Stimulated activated CD8-positive, alpha-beta memory T cell treated with anti-CD3 and anti-CD28 coated beads, Interleukin-15, amount 100 ng/mL, for 24 hours (primary cell): ENCODE data around the gene FKTN.
"Not testable (repeated sequence)": the region's sequence is repeated elsewhere in the genome, so short reads cannot be mapped to it uniquely, and the experiment has no call there.

Experiments used
- DNase-seq: peaks from one replicate; pipeline ENCODE4 v3.0.0-alpha.2; 2020; ENCODE audit warnings: low read depth

FKTN gene

GRCh38 chr9:105557804-105558610, at the start of gene FKTN:
Gene FKTN (plus strand): TSS chr9:105558131. CDS start chr9:105575033, 16,902 bp downstream.
- peak; percentile 48 for DNase-seq

DNA sequence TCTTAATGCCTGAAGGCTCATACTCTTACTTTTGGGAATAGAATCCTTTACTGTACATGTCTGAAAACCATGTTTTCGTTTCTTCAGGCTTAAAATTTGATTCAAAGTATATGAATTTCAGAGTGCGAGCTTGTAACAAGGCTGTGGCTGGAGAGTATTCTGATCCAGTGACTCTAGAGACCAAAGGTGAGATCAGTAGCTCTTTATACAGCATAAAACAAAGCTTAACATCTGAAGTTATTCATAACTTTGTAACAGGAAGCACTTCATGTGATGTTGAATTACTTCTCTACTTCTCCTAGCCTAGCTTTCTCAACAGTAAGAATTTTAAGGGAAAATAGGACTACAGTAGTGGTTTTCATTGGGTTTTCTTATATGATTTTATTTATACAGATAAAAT, 49.4 kb upstream of the FKTN start:
- DNase-seq, result no peak

GRCh38 chr9:105510024-105510423, 47.9 kb upstream of the FKTN start:
- no peak for DNase-seq

- DNase-seq, result no peak
These were observed 46.5 kb upstream of the FKTN start for GRCh38 chr9:105511446-105511845.

DNA sequence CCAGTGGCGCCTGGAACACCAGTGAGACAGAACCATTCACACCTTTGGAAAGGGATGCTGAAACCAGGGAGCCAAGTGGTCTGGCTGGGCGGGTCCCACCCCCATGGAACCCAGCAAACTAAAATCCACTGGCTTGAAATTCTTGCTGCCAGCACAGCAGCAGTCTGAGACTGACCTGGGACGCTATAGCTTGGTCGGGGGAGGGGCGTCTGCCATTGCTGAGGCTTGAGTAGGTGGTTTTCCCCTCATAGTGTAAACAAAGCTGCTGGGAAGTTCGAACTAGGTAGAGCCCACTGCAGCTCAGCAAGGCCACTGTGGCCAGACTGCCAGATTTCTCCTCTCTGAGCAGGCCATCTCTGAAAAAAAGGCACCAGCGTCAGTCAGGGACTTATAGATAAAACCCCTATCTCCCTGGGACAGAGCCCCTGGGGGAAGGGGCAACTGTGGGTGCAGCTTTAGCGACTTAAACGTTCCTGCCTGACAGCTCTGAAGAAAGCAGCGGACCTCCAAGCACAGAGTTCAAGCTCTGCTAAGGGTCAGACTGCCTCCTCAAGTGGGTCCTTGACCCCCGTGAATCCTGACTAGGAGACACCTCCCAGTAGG, 42.0 kb upstream of the FKTN start:
- no peak for DNase-seq

DNA sequence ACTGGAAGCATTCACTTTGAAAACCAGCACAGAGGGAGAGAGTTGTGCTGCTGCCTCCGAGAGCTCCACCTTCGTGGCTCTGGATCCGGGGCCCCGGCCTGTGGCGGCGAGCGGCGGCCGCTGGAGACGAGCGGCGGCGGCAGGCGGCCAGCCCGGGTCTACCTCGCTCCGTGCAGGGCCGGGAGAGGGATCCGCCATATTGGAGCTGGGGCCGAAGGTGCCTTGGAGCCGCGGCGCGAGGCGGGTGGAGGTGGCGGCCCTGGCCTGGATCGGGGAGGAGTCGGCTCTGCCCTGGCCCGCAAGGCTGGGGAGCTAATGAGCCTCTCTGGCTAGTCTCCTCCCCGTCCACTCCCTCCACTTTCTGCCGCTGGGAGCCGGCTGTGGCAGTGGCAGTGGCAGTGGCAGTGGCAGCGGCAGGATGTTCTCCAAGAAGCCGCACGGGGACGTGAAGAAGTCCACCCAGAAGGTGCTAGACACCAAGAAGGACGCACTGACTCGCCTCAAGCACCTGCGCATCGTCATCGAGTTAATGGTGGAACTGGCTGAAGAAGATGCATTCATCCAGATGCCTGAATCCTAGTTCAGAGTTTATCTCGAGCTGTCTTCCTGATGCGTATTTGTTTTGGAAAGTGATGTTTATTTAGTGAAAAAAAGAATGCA, 38.1 kb upstream of the FKTN start:
- not testable (repeated sequence) for DNase-seq

DNA sequence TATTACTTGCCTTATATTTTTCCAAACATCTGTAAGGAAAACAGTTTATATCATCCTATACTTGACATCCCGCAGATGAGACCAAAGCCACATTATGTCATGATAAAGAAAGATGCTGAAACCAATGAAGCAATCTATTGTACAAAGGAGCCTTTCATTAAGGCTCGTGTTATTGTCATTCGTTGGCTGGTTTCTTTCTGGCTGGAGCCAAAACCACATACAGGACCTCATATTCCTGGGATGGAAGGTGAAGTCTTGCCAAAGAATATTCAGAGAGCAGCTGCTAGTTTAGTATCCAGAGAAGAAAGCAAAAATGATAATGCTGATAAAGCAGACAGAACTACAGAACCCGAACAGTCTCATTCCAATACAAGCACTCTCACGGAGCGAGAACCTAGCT, 36.9 kb upstream of the FKTN start:
- DNase-seq, result not testable (repeated sequence)

DNA sequence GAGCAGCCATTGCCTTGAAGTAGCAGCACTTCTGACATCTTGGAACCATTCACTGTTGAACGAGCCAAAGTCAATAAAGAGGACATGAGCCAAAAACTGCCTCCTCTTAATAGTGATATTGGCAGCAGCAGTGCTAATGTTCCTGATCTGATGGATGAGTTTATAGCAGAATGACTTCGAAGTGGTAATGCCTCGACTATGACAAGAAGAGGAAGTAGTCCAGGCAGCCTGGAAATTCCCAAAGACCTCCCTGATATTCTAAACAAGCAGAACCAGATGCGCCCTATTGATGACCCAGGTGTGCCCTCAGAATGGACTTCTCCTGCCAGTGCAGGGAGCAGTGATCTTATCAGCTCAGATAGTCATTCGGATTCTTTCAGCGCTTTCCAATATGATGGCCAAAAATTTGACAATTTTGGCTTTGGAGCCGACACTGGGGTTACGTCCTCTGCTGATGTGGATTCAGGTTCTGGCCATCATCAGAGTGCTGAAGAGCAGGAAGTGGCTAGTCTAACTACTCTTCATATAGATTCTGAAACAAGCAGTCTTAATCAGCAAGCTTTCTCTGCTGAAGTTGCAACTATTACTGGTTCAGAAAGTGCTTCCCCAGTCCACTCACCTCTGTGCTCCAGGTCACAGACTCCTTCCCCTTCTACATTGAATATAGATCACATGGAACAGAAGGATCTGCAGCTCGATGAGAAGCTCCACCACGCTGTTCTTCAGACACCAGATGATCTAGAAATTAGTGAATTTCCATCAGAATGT, 35.1 kb upstream of the FKTN start:
- not testable (repeated sequence) for DNase-seq

DNA sequence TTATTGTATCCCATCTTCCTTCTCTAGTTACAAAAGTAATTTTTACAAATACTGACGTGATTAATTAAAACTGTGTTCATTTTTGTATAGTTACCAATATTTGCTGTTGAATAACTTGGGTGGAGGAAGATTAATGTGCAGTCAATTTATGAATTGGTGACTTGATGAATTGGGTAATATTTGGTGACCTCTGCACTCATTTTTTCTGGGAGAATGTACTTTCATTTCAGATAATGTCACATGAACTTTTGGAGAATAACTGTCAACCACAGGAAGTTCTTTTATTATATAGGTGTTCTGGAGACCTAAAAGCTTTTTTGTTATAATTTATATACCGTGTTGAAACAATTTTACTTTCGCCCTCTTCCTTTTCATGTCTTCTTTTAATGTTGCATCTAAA, 26.4 kb upstream of the FKTN start:
- DNase-seq, result no peak

DNA sequence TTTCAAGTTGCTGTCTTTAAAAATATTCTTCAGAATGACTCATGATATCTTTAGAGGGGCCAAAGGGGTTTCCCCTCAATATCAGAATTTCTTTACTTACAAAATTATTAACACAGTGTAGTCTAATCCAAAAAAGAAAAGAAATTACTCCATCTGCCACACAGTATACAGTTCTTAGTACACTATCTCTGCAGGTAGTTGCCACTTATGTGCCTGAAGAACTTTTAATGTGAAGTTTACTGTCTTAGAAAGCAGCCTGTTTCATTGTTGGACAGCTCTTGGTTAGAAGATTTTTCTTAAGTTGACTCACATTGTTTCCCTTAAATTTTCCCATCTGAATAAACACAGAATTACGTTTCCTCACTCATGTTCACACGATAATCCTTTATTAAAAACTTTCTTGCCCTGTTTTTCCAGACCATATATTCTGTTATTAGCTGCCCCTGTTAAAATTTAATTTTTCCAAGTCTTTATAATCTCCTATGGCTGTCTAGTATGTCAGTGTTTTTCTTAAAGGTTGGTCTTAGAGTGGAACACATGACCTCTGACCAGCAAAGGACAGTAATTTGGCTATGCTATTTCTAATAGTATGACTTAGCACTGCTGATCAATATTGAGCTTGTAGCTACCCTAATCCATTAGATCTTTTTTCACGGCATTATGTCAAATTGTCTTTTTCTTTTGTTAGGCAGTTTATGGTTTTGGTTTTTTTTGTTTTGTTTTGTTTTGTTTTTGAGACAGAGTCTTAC, 21.8 kb upstream of the FKTN start:
- DNase-seq, result no peak

- no peak for DNase-seq
These were observed 18.5 kb upstream of the FKTN start for GRCh38 chr9:105539452-105539851.

DNA sequence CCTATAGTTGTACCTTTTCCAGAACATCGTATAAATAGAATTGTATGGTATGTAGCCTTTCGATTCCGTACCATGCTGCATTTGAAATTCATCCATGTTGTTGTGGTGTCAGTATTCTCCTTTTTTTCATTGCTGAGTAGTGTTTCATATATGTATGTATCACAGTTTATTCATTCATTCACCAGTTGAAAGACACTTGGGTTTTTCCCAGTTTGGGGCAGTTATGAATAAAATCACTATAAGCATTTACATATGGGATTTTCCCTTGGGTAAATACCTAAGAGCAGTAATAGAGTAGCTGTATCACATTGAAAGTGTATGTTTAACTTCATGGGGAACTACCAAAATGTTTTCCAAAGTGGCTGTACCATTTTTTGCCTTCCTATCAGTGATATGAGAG, 16.1 kb upstream of the FKTN start:
- DNase-seq, result no peak

DNA sequence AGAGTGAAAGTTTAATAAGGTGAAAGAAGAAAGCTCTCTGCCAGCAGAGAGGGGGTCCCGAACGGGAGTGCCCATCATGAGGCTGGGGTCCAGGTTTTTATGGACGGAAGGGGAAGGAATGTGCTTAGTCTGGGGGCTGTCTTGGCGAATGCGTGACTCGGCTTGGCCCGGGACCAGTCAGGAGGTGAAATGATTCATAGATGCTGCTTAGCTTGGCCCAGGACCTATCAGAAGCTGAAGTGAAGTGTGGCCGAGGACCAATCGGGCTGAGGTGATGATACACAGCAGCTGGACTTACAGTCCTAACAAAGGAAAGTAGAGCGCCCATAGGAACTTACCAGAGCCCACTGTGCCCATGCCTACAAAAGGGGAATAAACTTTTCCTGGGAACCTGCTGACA, 3.9 kb upstream of the FKTN start:
- no peak for DNase-seq

GRCh38 chr9:105572455-105572854, 14.5 kb downstream of the FKTN start:
- DNase-seq, result no peak

GRCh38 chr9:105579952-105580351, 22.0 kb downstream of the FKTN start:
- not testable (repeated sequence) for DNase-seq

GRCh38 chr9:105581550-105581949, 23.6 kb downstream of the FKTN start:
- not testable (repeated sequence) for DNase-seq

GRCh38 chr9:105593145-105593544, 35.2 kb downstream of the FKTN start:
- no peak for DNase-seq

- no peak for DNase-seq
These were observed 51.0 kb downstream of the FKTN start for GRCh38 chr9:105608721-105609598.

GRCh38 chr9:105621001-105621400, 63.1 kb downstream of the FKTN start:
- no peak for DNase-seq

GRCh38 chr9:105625088-105625487, 67.2 kb downstream of the FKTN start:
- DNase-seq, result no peak

DNA sequence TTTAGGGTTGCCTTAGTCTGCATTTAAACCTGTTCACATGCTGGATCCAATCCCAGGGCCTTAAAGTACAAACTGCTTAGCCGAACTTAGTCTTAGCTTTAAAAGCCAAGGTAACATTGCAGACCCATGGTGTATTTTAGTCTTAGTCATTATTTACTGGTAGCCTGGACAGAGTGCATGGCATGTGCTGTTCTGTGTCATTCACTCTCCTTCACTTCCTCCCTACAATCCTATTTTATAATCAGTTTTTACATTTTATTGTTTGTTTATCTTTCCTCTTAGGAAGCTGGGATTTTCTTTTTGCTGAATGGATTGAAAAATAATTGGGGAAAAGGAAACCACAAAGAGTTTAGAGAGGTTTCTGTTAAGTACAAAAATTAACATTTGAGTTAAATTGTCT, 74.9 kb downstream of the FKTN start:
- DNase-seq, result no peak
